ENCODE measurements around the gene CACNA1B.

CACNA1B gene

DNA sequence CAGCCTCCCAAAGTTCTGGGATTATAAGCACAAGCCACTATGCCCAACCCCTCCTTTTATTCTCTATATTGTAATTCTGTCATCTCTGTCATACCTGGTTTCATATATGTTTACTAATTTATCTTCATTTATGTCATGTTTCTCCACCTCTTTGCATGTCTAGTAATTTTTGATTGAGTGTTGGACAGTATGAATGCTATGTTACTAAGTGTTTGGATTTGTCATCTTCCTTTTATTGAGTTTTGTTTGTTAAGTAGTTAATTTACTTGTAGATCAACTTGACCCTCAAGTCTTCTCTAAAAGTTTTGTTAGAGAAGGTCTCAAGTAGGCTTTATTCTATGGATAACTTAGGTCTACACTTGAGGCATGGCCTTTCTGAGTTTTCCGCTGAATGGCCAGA, 17.2 kb upstream of the CACNA1B start:
- peaks cover 12% of the 10 kb centered on the region for H3K9me3 ChIP-seq (ENCODE audit: insufficient read depth, low read length, severe bottlenecking)
- H3K4me1 ChIP-seq (ENCODE audit: insufficient read depth, low read length), result no peaks in the 10 kb centered on the region
- H3K27me3 ChIP-seq (ENCODE audit: insufficient read depth, low read length, poor library complexity), result no peaks in the 10 kb centered on the region
- DNase-seq (no peak), ATAC-seq (ENCODE audit: insufficient read depth, low read depth) (no peak)
- no peak overlapping the region for H3K4me3 ChIP-seq (ENCODE audit: low read depth in 1 of 2, low read length in 2 of 2)
- no peak overlapping the region for H3K9ac ChIP-seq (ENCODE audit: low read depth, low read length)
- H2AFZ ChIP-seq (ENCODE audit: low read depth, low read length), result no peak overlapping the region
- no peaks in the 10 kb centered on the region for H3K79me2 ChIP-seq (ENCODE audit: insufficient read depth, low read length)
- TF ChIP-seq EZH2 (IDR thresholded peaks at IDR 0.05; ENCODE audit: borderline replicate concordance, low read depth, low read length, severe bottlenecking), result no peak
- TF ChIP-seq, protein P1, sequence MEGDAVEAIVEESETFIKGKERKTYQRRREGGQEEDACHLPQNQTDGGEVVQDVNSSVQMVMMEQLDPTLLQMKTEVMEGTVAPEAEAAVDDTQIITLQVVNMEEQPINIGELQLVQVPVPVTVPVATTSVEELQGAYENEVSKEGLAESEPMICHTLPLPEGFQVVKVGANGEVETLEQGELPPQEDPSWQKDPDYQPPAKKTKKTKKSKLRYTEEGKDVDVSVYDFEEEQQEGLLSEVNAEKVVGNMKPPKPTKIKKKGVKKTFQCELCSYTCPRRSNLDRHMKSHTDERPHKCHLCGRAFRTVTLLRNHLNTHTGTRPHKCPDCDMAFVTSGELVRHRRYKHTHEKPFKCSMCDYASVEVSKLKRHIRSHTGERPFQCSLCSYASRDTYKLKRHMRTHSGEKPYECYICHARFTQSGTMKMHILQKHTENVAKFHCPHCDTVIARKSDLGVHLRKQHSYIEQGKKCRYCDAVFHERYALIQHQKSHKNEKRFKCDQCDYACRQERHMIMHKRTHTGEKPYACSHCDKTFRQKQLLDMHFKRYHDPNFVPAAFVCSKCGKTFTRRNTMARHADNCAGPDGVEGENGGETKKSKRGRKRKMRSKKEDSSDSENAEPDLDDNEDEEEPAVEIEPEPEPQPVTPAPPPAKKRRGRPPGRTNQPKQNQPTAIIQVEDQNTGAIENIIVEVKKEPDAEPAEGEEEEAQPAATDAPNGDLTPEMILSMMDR (IDR thresholded peaks at IDR 0.05; ENCODE audit: borderline replicate concordance, extremely low read depth, low read length, poor library complexity, severe bottlenecking), result no peak
- no peak overlapping the region for H3K4me2 ChIP-seq (ENCODE audit: insufficient read depth, low read length)
- no peak overlapping the region for H3K27ac ChIP-seq (ENCODE audit: low read length)
- H4K20me1 ChIP-seq (ENCODE audit: insufficient read depth, low read length), result no peaks in the 10 kb centered on the region
- no peaks in the 10 kb centered on the region for H3K36me3 ChIP-seq (ENCODE audit: insufficient read depth, low read length)

DNA sequence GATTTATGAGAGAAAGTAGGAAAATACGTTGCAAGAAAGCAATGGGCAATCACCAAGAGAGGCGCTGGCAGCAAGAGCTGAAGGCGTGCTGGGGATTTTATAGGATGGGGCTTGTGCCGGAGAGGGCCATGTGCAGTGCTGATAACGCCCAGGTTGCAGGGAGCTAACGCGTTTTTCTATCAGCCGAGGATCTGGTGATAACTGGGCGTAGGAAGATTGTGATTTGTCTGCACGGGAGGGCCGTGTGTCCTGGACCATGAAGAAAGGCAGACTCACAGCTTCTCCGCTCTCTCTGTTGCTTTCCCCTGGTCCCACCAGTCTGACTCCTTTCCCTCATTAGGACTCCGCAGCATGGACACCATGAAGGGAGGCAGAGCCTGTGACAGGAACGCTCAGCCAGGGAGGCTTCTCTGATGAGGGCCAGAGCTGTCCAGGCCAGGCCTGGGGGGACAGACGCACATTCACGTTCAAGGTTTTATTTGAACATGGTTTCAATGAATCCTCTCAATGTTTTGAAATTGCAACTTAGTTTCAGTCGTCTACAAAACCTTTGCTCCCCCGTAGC, 11.9 kb upstream of the CACNA1B start:
- Histone ChIP-seq H3K9me3 (ENCODE audit: insufficient read depth, low read length, severe bottlenecking) (peaks cover 2% of the 10 kb centered on the region), H3K4me3 (ENCODE audit: low read depth in 1 of 2, low read length in 2 of 2) (no peak overlapping the region), H3K4me1 (ENCODE audit: insufficient read depth, low read length) (no peaks in the 10 kb centered on the region), H2AFZ (ENCODE audit: low read depth, low read length) (no peak overlapping the region), H3K4me2 (ENCODE audit: insufficient read depth, low read length) (no peak overlapping the region), H3K36me3 (ENCODE audit: insufficient read depth, low read length) (no peaks in the 10 kb centered on the region), H3K79me2 (ENCODE audit: insufficient read depth, low read length) (no peaks in the 10 kb centered on the region), H3K27me3 (ENCODE audit: insufficient read depth, low read length, poor library complexity) (no peaks in the 10 kb centered on the region), H3K9ac (ENCODE audit: low read depth, low read length) (no peak overlapping the region), H3K27ac (ENCODE audit: low read length) (no peak overlapping the region), H4K20me1 (ENCODE audit: insufficient read depth, low read length) (no peaks in the 10 kb centered on the region)
- TF ChIP-seq, protein P1 (IDR thresholded peaks at IDR 0.05; ENCODE audit: borderline replicate concordance, extremely low read depth, low read length, poor library complexity, severe bottlenecking), result no peak
- TF ChIP-seq EZH2 (IDR thresholded peaks at IDR 0.05; ENCODE audit: borderline replicate concordance, low read depth, low read length, severe bottlenecking), result no peak
- ATAC-seq (ENCODE audit: insufficient read depth, low read depth) (no peak), DNase-seq (no peak)

- no peak overlapping the region for H2AFZ ChIP-seq (ENCODE audit: low read depth, low read length)
- no peak for TF ChIP-seq EZH2 (IDR thresholded peaks at IDR 0.05; ENCODE audit: borderline replicate concordance, low read depth, low read length, severe bottlenecking)
- TF ChIP-seq, protein P1 (IDR thresholded peaks at IDR 0.05; ENCODE audit: borderline replicate concordance, extremely low read depth, low read length, poor library complexity, severe bottlenecking), result no peak
- DNase-seq (no peak), ATAC-seq (ENCODE audit: insufficient read depth, low read depth) (no peak)
- H3K27me3 ChIP-seq (ENCODE audit: insufficient read depth, low read length, poor library complexity), result no peaks in the 10 kb centered on the region
- H3K36me3 ChIP-seq (ENCODE audit: insufficient read depth, low read length), result no peaks in the 10 kb centered on the region
- H3K27ac ChIP-seq (ENCODE audit: low read length), result no peak overlapping the region
- no peaks in the 10 kb centered on the region for H3K9me3 ChIP-seq (ENCODE audit: insufficient read depth, low read length, severe bottlenecking)
- no peak overlapping the region for H3K9ac ChIP-seq (ENCODE audit: low read depth, low read length)
- H3K4me2 ChIP-seq (ENCODE audit: insufficient read depth, low read length), result no peak overlapping the region
- H3K4me3 ChIP-seq (ENCODE audit: low read depth in 1 of 2, low read length in 2 of 2), result no peak overlapping the region
- no peaks in the 10 kb centered on the region for H3K79me2 ChIP-seq (ENCODE audit: insufficient read depth, low read length)
- no peaks in the 10 kb centered on the region for H4K20me1 ChIP-seq (ENCODE audit: insufficient read depth, low read length)
- no peaks in the 10 kb centered on the region for H3K4me1 ChIP-seq (ENCODE audit: insufficient read depth, low read length)
These were observed 11.1 kb upstream of the CACNA1B start for GRCh38 chr9:137866226-137867141.
